MCF 10A (cell line): ENCODE measurements around the gene NTHL1. TPM values are rescaled to one million over a fixed set of nuclear protein-coding genes. Genes with fewer than 3 reads are reported as not detected.

ENCODE experiments used
- BruUV-seq: library from RNA; stranded (reverse); fragments of 400-500 nt; replicated peaks from 2 replicates; lab custom pipeline; 2021; lab: Mats Ljungman, UMichigan
- CTCF ChIA-PET: fragments of 300-600 bp; sonication (Branson Sonifier 250); formaldehyde crosslinking; extraction: SDS; loops from one replicate; lab custom pipeline; 2021; ENCODE audit warnings: antibody characterized with exemption, inconsistent platforms; lab: Yijun Ruan, JAX
- POLR2A ChIA-PET: fragments of 300-600, 350-650 bp; sonication (Branson Sonifier 250); formaldehyde crosslinking; extraction: SDS; loops from one replicate; lab custom pipeline; 2020; ENCODE audit warnings: antibody characterized with exemption, inconsistent platforms; lab: Yijun Ruan, JAX
- DNase-seq: peaks from one replicate; pipeline ENCODE4 v3.0.0-alpha.2; 2018; ENCODE audit not compliant: unreplicated experiment
- H3K27ac Mint-ChIP-seq: one replicate; pipeline ENCODE4 v1.8.0; 2022; ENCODE audit warnings: mild to moderate bottlenecking, low read depth, mixed read lengths; ENCODE audit not compliant: unreplicated experiment
- H3K27me3 Mint-ChIP-seq: one replicate; pipeline ENCODE4 v1.8.0; 2022; ENCODE audit warnings: mixed read lengths; ENCODE audit not compliant: insufficient read depth, unreplicated experiment
- H3K36me3 Mint-ChIP-seq: one replicate; pipeline ENCODE4 v1.8.0; 2022; ENCODE audit warnings: mild to moderate bottlenecking, moderate library complexity, mixed read lengths; ENCODE audit not compliant: insufficient read depth, unreplicated experiment
- H3K4me1 Mint-ChIP-seq: one replicate; pipeline ENCODE4 v1.8.0; 2022; ENCODE audit warnings: mixed read lengths; ENCODE audit not compliant: insufficient read depth, unreplicated experiment
- H3K4me3 Mint-ChIP-seq: one replicate; pipeline ENCODE4 v1.8.0; 2022; ENCODE audit warnings: mild to moderate bottlenecking, moderate library complexity, mixed read lengths; ENCODE audit not compliant: unreplicated experiment
- H3K9me3 Mint-ChIP-seq: one replicate; pipeline ENCODE4 v1.8.0; 2022; ENCODE audit warnings: mixed read lengths; ENCODE audit not compliant: unreplicated experiment
- CTCF ChIP-seq: fragments of 200-600 bp; IDR thresholded peaks from one replicate; pipeline ENCODE4 v1.8.0; 2022; ENCODE audit warnings: antibody characterized with exemption, mild to moderate bottlenecking; ENCODE audit not compliant: unreplicated experiment
- intact Hi-C: fragments of 100-400 bp; cut with micrococcal nuclease; formaldehyde crosslinking; loops from 2 replicates; pipeline ENCODE4 v1.14.1; 2022
- total RNA-seq: library from RNA; stranded (reverse); gene quantifications from 2 replicates; pipeline ENCODE4 v1.2.3, GENCODE V29; 2022

NTHL1 gene
- total RNA-seq, 1 experiment from 2014 or later, result 17.7 TPM

- TF ChIP-seq CTCF, result no peak
- peaks cover 52% of the 10 kb centered on the region for H3K36me3 Mint-ChIP-seq
- intact Hi-C loops, result no loop called here
Measured at GRCh38 chr16:2091547-2092255, 44.1 kb upstream of the NTHL1 start.

GRCh38 chr16:2090777-2091546 lies 43.3 kb upstream of the NTHL1 start:
- Mint-ChIP-seq H3K4me3 (no peak overlapping the region), H3K9me3 (no peaks in the 10 kb centered on the region), H3K36me3 (peaks cover 49% of the 10 kb centered on the region), H3K27me3 (no peaks in the 10 kb centered on the region), H3K4me1 (peaks cover 4% of the 10 kb centered on the region), H3K27ac (no peak overlapping the region)
- no TSS peak for BruUV-seq
- intact Hi-C loops, result no loop called here
- DNase-seq, result no peak
- ChIA-PET POLR2A (interaction anchor here (1.2 kb wide), 1 partner anchor 19 kb away, joined by 3 read pairs; no protein-coding TSS in a partner anchor), CTCF (no interaction called here)
- TF ChIP-seq CTCF, result no peak

More at GRCh38 chr16:2091547-2092255, 44.1 kb upstream of the NTHL1 start:
- no peaks in the 10 kb centered on the region for H3K27me3 Mint-ChIP-seq
- no peak overlapping the region for H3K4me3 Mint-ChIP-seq
- DNase-seq, result no peak
- H3K4me1 Mint-ChIP-seq, result peaks cover 4% of the 10 kb centered on the region
- BruUV-seq, result no TSS peak
- H3K27ac Mint-ChIP-seq, result no peak overlapping the region
- H3K9me3 Mint-ChIP-seq, result no peaks in the 10 kb centered on the region
- POLR2A ChIA-PET, result no interaction called here
- CTCF ChIA-PET, result no interaction called here

GRCh38 chr16:2090481-2090776 lies 42.8 kb upstream of the NTHL1 start:
- intact Hi-C loops, result no loop called here
- peaks cover 45% of the 10 kb centered on the region for H3K36me3 Mint-ChIP-seq
- no peak overlapping the region for H3K4me3 Mint-ChIP-seq
- H3K9me3 Mint-ChIP-seq, result no peaks in the 10 kb centered on the region
- BruUV-seq, result no TSS peak
- peaks cover 4% of the 10 kb centered on the region for H3K4me1 Mint-ChIP-seq
- DNase-seq, result no peak
- H3K27me3 Mint-ChIP-seq, result no peaks in the 10 kb centered on the region
- no peak overlapping the region for H3K27ac Mint-ChIP-seq
- POLR2A ChIA-PET, result interaction anchor here (1.2 kb wide), 1 partner anchor 18 kb away, joined by 3 read pairs; no protein-coding TSS in a partner anchor
- CTCF ChIA-PET, result no interaction called here
- no peak for TF ChIP-seq CTCF

GRCh38 chr16:2089706-2090480 lies 42.3 kb upstream of the NTHL1 start:
- DNase-seq, result no peak
- H3K27me3 Mint-ChIP-seq, result no peaks in the 10 kb centered on the region
- POLR2A ChIA-PET, result interaction anchor here (0.6 to 1.2 kb wide), 2 partner anchors 18 to 56 kb away, joined by 3 read pairs; no protein-coding TSS in a partner anchor
- CTCF ChIA-PET, result interaction anchor here (0.6 kb wide), 1 partner anchor 43 kb away, joined by 3 read pairs; no protein-coding TSS in a partner anchor
- H3K4me1 Mint-ChIP-seq, result peaks cover 4% of the 10 kb centered on the region
- BruUV-seq, result no TSS peak
- TF ChIP-seq CTCF, result no peak
- no peak overlapping the region for H3K4me3 Mint-ChIP-seq
- peaks cover 45% of the 10 kb centered on the region for H3K36me3 Mint-ChIP-seq
- no peak overlapping the region for H3K27ac Mint-ChIP-seq
- no peaks in the 10 kb centered on the region for H3K9me3 Mint-ChIP-seq
- intact Hi-C loops, result no loop called here
